ENCODE data around the gene RPS6KL1.

DNA sequence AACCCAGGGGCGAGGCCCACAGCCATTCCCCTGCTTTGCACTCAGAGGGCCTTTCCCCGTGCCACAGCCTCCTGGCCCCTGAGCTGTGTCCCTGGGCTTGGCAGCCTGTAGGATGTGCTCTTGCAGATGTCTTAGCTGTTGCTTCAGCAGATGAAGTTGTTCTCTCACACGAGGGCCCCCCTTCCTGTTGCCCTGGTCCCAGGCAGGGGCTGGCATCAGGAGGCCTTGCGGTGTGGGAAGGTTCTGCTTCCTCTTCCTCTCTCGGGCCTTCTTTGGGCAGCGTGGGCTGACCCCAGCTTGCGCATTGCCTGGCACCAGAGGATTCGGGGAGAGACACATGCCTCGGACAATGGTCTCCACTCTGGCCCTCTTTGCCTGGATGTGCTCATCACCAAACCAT is 59.8 kb downstream of the RPS6KL1 start:
- TF ChIP-seq SP1 (IDR thresholded peaks at IDR 0.05) (no peak), FOXK2 (IDR thresholded peaks at IDR 0.05) (no peak), CTBP1 (IDR thresholded peaks at IDR 0.05; ENCODE audit: borderline replicate concordance) (no peak), ZNF384 (IDR thresholded peaks at IDR 0.05) (no peak), ELF4 (IDR thresholded peaks at IDR 0.05) (no peak), LEF1 (IDR thresholded peaks at IDR 0.05; ENCODE audit: borderline replicate concordance) (no peak), FOXM1 (IDR thresholded peaks at IDR 0.05; ENCODE audit: borderline replicate concordance) (no peak), ARNT (IDR thresholded peaks at IDR 0.05) (no peak), BHLHE40 (IDR thresholded peaks at IDR 0.05; ENCODE audit: borderline replicate concordance) (no peak), TARDBP (IDR thresholded peaks at IDR 0.05) (no peak), FOXA1 (IDR thresholded peaks at IDR 0.05) (no peak)
